Measurements from ENCODE around the gene PAQR3. TPM values are rescaled to one million over a fixed set of nuclear protein-coding genes. Genes with fewer than 3 reads are reported as not detected.
"Not testable (repeated sequence)": the region's sequence is repeated elsewhere in the genome, so short reads cannot be mapped to it uniquely, and the experiment has no call there.

PAQR3 gene
- total RNA-seq, 3 donors from 2014 or later: 13.1 to 25.8 (median 18.7) TPM

DNA sequence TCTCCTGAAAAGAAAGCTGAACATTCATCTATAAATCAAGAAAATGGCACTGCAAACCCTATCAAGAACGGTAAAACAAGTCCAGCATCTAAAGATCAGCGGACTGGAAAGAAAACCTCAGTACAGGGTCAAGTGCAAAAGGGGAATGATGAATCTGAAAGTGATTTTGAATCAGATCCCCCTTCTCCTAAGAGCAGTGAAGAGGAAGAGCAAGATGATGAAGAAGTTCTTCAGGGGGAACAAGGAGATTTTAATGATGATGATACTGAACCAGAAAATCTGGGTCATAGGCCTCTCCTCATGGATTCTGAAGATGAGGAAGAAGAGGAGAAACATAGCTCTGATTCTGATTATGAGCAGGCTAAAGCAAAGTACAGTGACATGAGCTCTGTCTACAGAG, 28.6 kb downstream of the PAQR3 start:
- TF ChIP-seq, protein P1, sequence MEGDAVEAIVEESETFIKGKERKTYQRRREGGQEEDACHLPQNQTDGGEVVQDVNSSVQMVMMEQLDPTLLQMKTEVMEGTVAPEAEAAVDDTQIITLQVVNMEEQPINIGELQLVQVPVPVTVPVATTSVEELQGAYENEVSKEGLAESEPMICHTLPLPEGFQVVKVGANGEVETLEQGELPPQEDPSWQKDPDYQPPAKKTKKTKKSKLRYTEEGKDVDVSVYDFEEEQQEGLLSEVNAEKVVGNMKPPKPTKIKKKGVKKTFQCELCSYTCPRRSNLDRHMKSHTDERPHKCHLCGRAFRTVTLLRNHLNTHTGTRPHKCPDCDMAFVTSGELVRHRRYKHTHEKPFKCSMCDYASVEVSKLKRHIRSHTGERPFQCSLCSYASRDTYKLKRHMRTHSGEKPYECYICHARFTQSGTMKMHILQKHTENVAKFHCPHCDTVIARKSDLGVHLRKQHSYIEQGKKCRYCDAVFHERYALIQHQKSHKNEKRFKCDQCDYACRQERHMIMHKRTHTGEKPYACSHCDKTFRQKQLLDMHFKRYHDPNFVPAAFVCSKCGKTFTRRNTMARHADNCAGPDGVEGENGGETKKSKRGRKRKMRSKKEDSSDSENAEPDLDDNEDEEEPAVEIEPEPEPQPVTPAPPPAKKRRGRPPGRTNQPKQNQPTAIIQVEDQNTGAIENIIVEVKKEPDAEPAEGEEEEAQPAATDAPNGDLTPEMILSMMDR (IDR thresholded peaks at IDR 0.05): no peak
- TF ChIP-seq POLR2AphosphoS5 (IDR thresholded peaks at IDR 0.05) (no peak), POLR2A (IDR thresholded peaks at IDR 0.05) (no peak)
- Histone ChIP-seq H3K4me3 (no peak overlapping the region), H3K36me3 (no peaks in the 10 kb centered on the region), H3K27ac (no peak overlapping the region), H3K27me3 (no peaks in the 10 kb centered on the region), H3K9me3 (no peaks in the 10 kb centered on the region), H3K4me1 (no peaks in the 10 kb centered on the region)
- intact Hi-C loops (cut with DNase I; ENCODE audit: low total_unique reads): no loop called here
- no peak for DNase-seq (ENCODE audit: low spot score in 2 of 2)

DNA sequence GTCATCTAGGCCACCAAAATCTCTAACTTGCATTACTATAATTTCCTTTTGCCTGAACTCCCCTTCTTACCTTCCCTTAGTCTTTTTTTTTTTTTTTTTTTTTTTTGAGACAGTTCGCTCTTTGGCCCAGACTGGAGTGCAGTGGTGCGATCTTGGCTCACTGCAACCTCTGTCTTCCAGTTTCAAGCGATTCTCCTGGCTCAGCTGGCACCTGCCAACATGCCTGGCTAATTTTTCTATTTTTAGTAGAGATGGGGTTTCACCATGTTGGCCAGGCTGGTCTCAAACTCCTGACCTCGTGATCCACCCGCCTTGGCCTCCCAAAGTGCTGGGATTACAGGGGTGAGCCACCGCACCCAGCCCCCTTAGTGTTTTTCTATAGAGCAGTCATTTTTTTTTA, 30.3 kb downstream of the PAQR3 start:
- H3K4me1 ChIP-seq; H3K27ac ChIP-seq; DNase-seq (ENCODE audit: low spot score in 2 of 2); H3K36me3 ChIP-seq; H3K9me3 ChIP-seq; H3K27me3 ChIP-seq; intact Hi-C loops (cut with DNase I; ENCODE audit: low total_unique reads); H3K4me3 ChIP-seq: not testable (repeated sequence)

DNA sequence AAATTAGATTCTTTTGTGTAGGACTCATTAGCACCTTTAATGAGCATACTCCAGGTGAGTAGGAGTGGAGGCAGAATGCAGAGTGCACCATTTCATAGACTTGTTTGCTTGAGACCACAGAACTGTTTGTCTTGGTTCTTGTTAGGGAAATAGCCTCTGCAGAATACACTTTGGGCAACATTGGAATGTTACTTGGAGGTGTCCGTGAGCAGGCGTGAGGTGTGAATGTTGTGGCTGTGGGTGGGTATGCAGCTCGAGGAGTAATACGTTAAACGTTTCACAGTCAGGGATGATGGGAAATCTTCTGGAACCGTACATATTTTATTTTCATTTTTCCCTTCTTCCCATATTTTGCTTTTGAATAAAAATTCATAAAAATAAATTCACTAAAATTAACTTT, 31.6 kb downstream of the PAQR3 start:
- TF ChIP-seq POLR2A (IDR thresholded peaks at IDR 0.05): no peak
- TF ChIP-seq, protein P1 (IDR thresholded peaks at IDR 0.05): no peak
- TF ChIP-seq POLR2AphosphoS5 (IDR thresholded peaks at IDR 0.05): no peak
- Histone ChIP-seq H3K36me3 (no peaks in the 10 kb centered on the region), H3K4me1 (no peaks in the 10 kb centered on the region), H3K9me3 (no peaks in the 10 kb centered on the region), H3K27ac (no peak overlapping the region), H3K27me3 (no peaks in the 10 kb centered on the region), H3K4me3 (no peak overlapping the region)
- DNase-seq (ENCODE audit: low spot score in 2 of 2): no peak
- intact Hi-C loops (cut with DNase I; ENCODE audit: low total_unique reads): no loop called here

DNA sequence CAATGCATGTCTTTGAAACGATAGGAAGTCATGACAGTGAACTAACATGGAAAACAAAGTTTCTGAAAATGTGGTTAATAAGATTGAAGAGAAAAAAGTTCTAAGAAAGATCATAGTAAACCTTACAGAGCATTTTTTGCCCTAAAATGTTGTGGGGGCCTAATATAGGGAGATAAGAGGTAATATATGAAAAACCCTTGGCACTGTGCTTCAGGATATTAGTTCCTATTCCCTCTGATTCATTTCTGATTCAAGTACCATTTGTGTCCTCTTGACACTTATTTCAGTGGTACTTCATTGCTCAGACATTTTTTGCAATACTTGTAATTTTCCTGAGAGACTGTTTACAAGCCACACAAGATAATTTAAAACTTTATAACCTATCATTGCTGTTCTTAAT, 35.1 kb downstream of the PAQR3 start:
- Histone ChIP-seq H3K36me3 (no peaks in the 10 kb centered on the region), H3K9me3 (no peaks in the 10 kb centered on the region), H3K4me3 (no peak overlapping the region), H3K4me1 (no peaks in the 10 kb centered on the region), H3K27ac (no peak overlapping the region), H3K27me3 (no peaks in the 10 kb centered on the region)
- DNase-seq (ENCODE audit: low spot score in 2 of 2): no peak
- intact Hi-C loops (cut with DNase I; ENCODE audit: low total_unique reads): no loop called here
- TF ChIP-seq POLR2AphosphoS5 (IDR thresholded peaks at IDR 0.05): no peak
- TF ChIP-seq, protein P1 (IDR thresholded peaks at IDR 0.05): no peak
- no peak for TF ChIP-seq POLR2A (IDR thresholded peaks at IDR 0.05)

DNA sequence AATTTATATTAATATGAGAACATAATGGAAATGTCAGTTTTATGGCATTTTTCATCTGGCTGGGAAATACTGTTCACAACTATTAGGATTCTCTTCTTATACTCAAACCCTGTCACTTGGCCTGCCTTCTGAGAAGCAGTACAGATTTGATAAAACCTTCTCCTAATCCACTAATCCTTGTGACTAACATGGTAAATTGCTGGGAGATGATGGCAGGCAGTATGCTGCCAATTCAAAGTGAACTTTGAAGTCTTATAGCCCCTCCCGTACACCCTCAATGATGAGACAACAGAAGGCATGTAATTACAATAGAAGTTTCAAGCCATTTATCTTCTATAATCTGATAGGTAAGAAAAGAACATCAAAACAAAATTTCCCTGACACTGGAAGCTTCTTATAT, 36.9 kb downstream of the PAQR3 start:
- H3K36me3 ChIP-seq: no peaks in the 10 kb centered on the region
- no peak overlapping the region for H3K27ac ChIP-seq
- DNase-seq (ENCODE audit: low spot score in 2 of 2): no peak
- intact Hi-C loops (cut with DNase I; ENCODE audit: low total_unique reads): no loop called here
- no peaks in the 10 kb centered on the region for H3K9me3 ChIP-seq
- H3K4me3 ChIP-seq: no peak overlapping the region
- no peaks in the 10 kb centered on the region for H3K4me1 ChIP-seq
- TF ChIP-seq POLR2A (IDR thresholded peaks at IDR 0.05): no peak
- TF ChIP-seq, protein P1 (IDR thresholded peaks at IDR 0.05): no peak
- TF ChIP-seq POLR2AphosphoS5 (IDR thresholded peaks at IDR 0.05): no peak
- H3K27me3 ChIP-seq: no peaks in the 10 kb centered on the region

DNA sequence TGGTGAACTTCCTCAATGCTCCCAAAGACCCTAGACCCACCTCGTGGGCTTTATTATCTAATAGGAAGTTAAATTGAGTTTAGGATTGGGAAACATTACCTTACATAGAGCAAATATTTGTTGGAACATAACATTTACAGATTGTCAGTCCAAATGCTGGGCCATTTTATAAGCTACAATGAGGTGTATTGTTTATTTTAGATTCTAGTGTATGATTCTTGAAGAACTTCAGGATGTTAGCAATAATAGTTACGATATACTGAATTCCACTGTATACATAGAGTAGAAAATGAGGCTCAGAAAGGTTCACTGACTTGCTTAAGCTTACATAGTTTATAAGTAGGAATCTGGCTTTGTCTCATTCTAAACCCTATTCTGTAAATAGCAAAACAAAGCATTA, 37.4 kb downstream of the PAQR3 start:
- H3K4me1 ChIP-seq: no peaks in the 10 kb centered on the region
- no peaks in the 10 kb centered on the region for H3K9me3 ChIP-seq
- H3K4me3 ChIP-seq: no peak overlapping the region
- DNase-seq (ENCODE audit: low spot score in 2 of 2): no peak
- TF ChIP-seq, protein P1 (IDR thresholded peaks at IDR 0.05): no peak
- TF ChIP-seq POLR2A (IDR thresholded peaks at IDR 0.05) (no peak), POLR2AphosphoS5 (IDR thresholded peaks at IDR 0.05) (no peak)
- H3K27me3 ChIP-seq: no peaks in the 10 kb centered on the region
- H3K36me3 ChIP-seq: no peaks in the 10 kb centered on the region
- intact Hi-C loops (cut with DNase I; ENCODE audit: low total_unique reads): no loop called here
- H3K27ac ChIP-seq: no peak overlapping the region

All from breast epithelium (tissue), 4 donors.